Stimulated activated CD8-positive, alpha-beta memory T cell treated with anti-CD3 and anti-CD28 coated beads, Interleukin-7, amount 100 ng/mL, for 4 hours (primary cell): ENCODE data around the gene ZC3H13.

Experiments
- DNase-seq, 2 donors: peaks; one replicate each; pipeline ENCODE4 v3.0.0-alpha.2; 2020; ENCODE audit warnings: low read depth in 2 of 2

The ZC3H13 gene

DNA sequence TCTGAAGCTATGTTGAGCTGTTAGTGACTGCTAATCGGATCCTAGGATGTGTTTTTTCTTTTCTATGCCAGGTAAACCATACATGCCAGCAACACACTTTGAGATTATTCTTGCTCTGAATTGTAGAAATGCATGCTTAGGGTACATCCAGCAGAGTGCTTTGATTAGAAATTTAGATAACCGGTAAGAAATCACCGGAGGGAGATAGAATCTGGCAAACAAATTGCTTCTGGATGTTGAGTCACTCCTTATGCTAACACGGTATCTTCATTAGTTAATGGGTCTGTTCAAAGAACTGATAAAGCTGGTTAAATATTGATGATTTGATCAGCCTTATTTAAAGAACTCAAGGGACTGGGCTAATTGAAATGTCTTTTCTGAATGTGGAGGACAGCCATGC lies 115.9 kb downstream of the ZC3H13 start:
- DNase-seq: no peak

DNA sequence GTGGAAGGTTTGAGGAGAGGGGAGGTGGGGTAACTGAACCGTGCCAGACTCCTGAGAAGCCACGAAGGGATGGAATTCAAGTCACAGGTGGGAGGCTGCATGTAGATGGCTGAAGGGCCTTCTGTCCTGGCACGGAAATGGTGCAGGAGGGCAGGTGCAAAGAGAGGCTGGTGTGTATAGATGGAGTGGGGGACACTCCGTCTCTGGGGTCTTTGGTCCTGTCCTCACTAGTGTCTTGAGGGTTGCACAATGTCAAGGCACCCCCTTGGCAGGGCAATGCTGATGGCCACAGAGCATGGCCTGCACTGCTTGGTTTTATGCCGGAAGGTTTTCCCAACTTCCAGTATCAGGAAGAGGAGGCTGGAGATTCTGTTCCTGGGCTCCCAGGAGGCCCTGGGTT lies 118.3 kb downstream of the ZC3H13 start:
- no peak for DNase-seq

DNA sequence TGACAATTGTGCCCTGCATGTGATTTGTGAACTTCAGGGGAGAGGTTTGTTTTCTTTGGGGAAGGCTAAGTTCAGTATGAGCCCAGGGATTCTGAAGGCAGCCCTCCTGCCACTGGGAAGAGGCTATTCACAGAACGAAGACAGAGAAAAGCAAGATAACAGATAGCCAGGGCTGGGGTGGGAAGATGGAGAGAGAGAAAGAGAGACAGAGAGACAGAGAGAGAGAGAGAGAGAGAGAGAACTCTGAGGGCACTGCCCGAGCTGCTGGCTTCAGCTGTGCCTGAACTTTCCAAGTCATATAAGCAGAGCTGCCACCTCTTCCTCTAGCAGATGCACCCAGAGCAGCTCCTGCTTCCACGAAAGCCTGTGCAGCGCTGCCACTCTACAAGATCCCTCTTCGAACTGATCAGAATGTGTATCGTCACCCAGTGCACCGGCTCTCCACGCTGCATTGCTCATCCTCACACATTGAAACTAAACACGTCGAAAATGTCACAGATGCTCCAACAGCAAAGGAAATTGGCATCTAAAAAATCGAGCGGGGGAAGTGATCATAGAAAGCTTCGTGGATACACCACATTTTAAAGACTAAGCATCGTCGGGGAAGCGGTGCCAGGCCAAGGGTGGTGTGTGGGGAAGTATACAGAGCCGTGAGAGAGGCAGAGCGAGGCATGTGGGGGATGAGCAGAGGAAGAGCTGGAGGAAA lies 119.2 kb downstream of the ZC3H13 start:
- no peak for DNase-seq

DNA sequence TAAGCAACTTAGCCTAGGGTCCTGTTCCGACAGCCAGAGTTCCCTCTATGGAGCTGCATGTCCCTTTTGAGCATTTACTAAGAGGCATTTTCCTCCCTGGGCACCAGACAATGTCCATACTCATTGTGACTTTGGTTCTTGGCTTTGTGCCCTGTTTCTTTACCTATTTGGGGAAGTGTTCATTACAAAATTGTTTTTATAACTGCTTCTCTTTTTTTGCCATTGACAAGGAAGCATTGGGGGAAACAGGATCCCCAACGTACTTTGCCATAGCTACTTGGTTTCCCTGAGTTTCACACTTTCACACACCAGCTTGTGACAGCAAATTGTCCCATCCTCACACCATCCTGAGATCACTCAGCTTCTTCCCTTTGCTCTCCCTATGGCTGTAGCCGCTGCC lies 119.9 kb downstream of the ZC3H13 start:
- DNase-seq: no peak

DNA sequence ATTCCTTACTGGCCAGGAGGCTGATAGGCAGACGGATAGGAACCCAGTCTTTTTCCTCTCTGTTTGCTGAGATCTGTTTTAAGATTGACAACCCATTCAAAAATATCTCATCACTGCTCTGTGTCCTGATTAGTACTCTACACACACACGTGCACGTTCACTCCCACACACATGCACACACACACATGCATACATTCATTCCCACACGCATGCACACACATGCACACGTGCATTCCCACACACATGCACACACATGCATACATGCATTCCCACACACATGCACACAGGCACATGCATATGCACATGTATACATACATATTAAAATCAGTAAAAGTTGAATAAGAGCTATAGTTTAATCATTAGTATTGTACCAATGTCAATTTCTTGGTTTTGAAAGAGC lies 120.4 kb downstream of the ZC3H13 start:
- DNase-seq: no peak

DNA sequence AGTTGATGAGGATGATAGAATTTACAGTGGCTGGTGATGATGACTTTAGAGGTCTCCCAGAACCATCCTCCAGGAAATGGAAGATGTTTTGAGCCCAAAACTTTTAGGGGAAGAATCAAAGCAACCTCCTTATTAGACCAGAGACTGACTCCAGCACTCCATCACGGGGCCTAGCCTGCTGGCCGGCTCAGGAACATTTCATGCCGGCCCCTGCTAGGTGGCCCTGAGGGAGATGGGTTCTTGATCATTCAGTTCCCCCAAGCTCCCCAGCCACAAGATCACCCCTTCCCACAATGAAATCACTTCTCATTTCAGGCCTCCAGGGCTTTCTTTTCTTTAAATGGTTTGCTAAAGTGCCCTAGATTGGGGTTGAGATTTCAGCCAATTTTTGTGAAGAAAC lies 121.3 kb downstream of the ZC3H13 start:
- no peak for DNase-seq

DNA sequence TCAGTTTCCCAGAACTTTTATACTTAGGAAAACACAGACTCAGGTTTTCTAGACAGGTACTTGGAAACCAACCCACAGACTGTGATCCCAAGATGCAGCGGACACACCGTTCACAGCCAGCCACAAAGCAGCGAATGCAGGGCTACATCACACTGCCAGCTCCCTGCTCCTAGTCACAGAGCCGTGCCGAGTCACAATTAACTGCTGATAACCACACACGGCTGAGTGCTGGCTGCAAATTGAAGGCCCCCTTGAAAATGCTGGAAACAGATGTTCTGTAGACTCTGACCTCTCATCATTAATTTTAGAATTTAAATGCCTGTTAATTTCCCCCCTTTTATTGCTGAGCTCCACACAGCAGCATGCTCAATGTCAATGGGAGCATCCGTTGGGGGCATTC lies 122.4 kb downstream of the ZC3H13 start:
- DNase-seq: no peak

DNA sequence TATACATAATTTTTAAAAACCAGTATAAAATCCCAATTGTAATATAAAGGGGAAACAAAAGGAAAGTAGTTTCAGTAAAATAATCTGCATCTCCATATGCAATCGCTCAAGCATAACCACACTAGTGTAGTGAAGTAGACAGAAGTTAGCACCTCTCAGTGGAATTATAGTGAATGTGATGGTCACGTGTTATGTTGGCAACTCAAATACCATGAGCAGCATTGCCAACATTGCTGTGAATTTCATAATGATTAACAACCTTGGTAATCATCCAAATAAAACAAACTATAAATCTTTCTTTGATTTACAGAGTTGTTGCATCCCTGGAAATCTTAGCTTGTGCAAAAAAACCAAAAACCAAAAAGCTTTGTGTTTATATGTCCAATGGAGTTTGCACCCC lies 123.7 kb downstream of the ZC3H13 start:
- DNase-seq: no peak

DNA sequence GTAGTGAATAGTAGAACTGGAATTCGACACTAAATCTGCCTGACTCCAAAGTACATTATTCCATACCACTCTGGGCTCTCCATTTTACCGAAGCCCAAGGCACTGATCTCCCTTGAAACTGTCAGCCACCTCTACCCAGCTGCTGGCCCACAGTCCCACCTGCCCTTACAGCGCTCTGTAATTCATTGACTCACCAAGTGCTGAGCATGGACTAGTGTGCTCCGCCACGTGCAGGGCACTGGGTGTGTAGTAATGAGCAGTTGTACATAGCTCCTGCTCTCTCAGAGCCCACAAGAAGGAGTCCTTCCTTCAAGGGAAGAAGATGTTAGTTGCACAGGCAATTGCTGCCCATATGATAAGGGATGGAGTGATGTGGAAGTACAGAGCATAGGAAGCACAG lies 124.4 kb downstream of the ZC3H13 start:
- no peak for DNase-seq

DNA sequence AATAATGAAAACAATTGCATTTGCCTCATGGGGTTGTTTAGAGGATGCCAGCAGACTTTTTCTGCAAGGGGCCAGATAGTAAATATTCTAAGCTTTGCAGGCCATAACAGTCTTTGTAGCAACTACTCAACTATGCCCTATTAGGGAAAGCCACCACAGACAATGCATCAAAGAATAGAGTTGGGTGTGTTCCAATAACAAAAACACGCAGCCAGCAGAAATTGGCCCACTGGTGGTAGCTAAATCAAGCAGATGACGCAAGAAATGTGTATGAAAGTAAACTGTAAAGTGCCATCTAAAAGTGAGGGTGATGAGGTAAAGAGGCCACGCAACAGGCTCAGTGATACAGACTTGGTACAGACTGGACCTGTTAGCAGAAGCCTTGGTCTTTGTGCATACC lies 125.8 kb downstream of the ZC3H13 start:
- no peak for DNase-seq

DNA sequence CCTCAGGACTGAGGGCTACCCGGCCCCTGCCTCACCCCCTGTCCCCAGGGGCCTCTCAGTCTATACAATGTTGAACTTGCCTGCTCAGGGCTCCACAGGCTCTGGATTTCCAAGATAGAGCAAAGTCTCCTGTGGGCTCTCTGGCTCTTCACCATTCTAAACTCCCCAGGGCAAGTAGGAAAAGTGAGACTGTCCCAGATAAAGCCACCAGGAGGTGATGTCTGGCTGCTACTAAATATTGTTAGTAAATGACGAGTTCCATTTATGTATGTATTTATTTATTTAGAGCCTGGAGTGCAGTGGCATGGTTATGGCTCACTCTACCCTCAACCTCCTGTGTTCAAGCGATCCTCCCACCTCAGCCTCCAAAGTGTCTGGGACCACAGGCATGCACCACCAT lies 127.4 kb downstream of the ZC3H13 start:
- DNase-seq: no peak

DNA sequence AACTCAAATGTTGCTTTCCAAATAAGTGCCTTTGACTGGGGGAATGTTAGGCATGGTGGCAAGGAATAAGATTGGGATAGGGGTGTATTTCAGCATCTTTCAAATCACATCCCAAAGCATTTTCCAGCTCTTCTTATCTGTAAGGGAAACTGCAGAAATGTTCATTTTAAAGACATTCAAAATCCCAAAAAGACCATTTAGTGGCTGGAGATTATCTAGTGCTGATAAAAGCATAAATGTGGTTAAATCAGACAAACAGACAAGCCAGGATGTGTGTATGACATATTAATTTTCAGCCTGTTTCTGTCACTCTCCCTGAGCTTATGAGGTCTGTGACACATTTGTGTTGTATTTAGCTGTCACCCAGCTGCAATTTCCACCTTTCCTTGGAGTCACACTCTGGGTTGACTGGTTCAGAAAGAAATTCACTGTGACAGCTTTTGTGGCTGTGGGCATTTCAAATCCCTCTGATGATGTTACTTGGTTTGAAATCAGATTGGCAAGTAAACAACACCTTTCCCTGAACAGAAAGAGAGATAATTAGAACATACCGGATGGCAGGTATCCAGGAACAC lies 131.3 kb downstream of the ZC3H13 start:
- no peak for DNase-seq

DNA sequence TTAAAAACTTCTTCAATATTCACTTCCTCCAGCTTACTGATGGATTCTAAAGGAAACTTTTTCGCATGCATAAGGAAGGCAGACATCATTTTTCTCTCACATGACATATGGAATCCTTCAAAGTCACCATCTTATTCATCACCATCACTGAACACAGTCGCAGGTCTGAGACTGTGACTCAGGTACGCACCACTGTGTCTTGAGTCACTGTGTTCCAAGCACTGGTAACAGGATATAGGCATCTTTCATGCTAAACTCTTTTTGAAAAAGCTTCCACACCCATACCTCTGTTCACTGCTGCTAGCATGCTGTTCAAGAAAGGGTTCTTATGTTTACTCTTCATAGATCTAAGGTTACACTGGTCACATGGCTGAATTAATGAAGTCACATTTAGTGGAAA lies 133.9 kb downstream of the ZC3H13 start:
- no peak for DNase-seq

DNA sequence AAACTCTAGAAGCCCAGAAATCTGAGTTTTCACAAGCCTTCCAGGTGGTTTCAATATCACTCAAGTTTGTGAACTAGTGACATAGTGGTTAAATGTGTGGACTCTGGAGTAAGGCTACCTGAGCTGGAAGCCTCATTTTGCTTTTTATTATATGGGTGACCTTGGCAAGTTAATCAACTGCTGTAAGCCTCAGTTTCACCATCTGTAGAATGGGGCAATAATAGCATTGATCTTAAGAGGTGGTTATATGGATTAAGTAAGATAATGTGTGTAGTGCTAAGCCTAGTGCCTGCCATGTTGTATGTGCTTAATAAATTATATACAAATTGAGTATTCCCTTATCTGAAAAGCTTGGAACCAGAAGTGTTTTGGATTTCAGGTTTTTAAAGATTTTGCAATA lies 135.5 kb downstream of the ZC3H13 start:
- no peak for DNase-seq

DNA sequence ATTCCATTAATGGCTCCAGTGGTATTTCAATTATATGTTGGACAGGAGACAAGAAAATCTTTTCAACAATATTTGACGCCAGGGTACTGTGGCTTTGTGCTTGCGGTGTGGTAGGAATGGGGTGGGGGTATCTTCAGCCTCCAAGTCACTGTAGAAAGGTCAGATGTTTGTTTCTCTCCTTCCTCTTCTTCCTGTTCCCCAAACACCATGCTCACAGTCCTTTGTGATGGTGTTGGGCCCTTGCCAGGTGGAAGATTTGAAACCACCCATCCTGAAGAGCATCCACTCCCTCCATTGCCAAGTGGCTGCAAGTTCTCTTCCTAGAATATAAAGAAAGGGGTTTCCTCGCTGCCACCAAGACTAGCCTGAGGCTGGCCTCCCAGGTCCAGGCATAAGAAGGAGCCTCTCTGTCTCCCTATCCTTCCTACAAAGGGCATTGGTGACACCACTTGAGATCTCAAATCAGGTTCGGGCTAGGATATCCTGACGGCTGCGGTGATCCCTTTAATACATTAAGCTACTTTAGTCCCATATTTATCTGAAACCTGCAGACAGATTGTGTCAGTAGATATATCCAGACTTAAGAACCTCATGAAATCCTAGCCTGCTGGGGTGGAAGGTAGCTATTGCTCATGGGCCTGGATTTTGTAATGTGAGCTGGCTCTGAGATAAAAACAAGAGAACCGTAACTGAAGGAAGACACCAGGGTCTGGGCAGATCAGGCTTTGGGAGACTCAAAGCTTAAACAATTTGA lies 136.7 kb downstream of the ZC3H13 start:
- DNase-seq: no peak

DNA sequence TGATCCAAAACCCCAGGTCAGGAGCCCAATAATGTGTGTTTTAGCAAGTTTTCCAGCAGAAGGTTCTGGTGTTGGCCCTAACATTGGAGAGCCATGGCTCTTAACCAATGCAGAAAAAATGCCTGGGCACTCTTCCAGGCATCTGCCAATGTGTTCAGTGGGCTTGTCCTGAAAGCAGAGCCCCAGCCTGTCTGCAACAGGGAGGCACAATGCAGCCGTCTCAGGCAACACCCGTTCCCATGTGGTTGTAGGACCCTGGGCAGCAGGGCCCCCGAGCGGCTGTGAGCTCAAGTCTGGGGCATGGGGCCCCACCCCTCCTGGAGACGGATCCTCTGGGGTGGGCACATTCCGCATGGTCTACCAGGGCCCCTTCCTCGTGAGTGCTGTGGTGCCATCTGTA lies 142.9 kb downstream of the ZC3H13 start:
- DNase-seq: no peak

DNA sequence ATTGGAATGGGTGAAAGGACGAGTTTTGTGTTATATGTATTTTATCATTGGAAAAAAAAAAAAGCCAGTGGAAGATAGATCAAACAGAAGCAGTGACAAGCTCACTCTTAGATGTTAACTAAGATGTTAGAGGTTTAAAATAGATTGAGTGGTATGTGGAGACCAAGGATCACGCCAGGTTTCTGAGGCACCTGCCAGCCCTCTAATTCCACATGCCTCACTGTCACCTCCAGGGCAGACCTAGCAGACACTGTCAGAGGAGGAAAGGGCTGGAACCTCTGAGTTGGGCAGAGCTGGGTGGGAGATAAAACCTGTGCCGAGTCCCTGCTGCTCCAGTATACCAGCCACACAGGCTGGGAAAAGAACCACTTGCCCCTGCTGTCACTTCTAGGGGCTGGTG lies 143.5 kb downstream of the ZC3H13 start:
- DNase-seq: no peak

DNA sequence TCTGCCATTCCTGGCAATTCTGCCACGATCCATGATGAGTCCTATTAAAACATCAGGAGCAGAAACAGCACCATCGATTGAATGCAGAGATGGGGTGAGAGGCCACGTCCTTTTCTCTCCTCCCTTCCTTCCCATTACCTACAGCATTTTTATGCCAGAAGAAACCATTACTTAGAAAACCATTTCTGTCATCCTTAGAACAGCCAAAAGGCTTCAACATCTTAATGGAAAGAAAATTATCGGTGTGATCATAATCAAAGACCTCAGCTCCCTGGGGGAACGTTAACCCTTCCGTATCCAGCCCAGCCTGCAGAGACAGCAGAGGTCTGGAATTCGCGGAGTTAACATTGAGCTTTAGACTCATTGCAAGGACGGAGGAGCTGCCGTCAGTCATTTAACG lies 145.0 kb downstream of the ZC3H13 start:
- DNase-seq: no peak
